Frontal cortex (tissue), 4 donors: ENCODE data around the gene CCT8. TPM values are rescaled to one million over a fixed set of nuclear protein-coding genes. Genes with fewer than 3 reads are reported as not detected.

Source experiments
- DNase-seq, 2 donors: peaks; one replicate each; pipeline ENCODE4 v3.0.0; 2012; ENCODE audit warnings: low spot score in 2 of 2
- FAIRE-seq: peaks from 2 replicates; lab custom pipeline; 2012; peaks lifted over from hg19 to GRCh38; lab: Jason Lieb, UNC
- total RNA-seq: library from RNA; depleted of rRNA; stranded (reverse); fragments of >200 nt; gene quantifications from one replicate; pipeline ENCODE4 v1.2.3, GENCODE V29; 2014
- donor health status: control.
- donor health status: control.
- donor health status: control.

The CCT8 gene, protein sequence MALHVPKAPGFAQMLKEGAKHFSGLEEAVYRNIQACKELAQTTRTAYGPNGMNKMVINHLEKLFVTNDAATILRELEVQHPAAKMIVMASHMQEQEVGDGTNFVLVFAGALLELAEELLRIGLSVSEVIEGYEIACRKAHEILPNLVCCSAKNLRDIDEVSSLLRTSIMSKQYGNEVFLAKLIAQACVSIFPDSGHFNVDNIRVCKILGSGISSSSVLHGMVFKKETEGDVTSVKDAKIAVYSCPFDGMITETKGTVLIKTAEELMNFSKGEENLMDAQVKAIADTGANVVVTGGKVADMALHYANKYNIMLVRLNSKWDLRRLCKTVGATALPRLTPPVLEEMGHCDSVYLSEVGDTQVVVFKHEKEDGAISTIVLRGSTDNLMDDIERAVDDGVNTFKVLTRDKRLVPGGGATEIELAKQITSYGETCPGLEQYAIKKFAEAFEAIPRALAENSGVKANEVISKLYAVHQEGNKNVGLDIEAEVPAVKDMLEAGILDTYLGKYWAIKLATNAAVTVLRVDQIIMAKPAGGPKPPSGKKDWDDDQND
- total RNA-seq = 262 TPM

DNA sequence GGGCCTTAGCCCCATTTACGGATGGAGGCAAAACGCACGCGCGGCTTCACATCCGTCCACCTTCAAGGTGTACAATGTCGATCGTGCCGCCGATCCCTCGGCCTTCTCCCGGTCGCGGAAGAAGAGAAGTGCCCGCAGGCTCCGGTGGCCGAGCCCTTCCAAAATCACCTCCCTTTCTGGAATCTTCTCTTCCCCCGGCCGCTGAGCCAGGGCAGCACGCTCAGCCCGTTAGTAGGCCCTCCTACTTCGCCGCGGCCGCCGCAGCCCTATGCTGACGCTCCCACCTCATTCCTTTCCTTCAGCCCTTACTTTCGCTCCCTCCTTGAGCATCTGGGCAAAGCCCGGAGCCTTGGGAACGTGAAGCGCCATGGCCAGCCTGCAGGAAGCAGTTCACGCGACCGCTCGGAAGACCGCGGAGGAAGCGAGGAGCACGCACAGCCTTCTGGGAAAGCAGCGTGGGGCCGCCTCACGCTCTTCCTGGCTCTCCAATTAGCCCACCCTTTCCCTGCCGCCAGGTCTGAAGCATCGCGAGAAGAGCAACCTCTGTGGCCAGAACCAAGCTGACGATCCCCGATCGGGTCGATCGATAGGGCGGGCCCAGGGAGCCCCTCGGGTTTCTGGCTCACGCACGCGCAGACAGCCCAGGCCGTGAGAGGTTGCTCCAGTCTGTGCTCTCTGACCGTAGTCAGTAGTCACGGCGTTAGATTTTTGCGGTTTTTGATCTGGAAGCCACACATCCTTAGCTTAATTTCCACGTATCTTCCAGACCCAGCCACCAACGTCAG, at the start of gene CCT8:
TSS of gene CCT8 (minus strand) at position 427 of the 785 bp plus-strand sequence. CDS start at position 369, 58 bp downstream.
- FAIRE-seq = no peak
- DNase-seq = peak; percentile 89 to 94

DNA sequence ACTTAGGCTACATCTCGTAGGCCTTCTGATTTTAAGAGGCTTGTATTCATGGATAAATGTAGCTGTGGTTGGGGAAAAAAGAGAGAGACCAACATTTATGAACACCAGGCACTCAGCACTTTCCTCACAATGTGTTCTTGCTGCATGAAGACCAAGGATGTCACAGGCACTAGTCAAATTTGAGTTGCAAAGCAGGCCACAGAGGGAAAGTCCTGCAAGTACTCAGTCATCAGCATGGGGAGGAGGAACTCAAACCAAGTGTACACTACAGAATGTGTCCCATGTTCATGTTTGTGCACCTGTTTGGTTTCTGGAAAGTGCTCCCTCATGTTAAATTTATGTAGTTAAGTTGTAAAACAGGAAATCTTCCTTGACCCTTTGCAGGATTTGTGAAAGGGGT, 48.3 kb upstream of the CCT8 start:
- FAIRE-seq (no peak), DNase-seq (no peak)

DNA sequence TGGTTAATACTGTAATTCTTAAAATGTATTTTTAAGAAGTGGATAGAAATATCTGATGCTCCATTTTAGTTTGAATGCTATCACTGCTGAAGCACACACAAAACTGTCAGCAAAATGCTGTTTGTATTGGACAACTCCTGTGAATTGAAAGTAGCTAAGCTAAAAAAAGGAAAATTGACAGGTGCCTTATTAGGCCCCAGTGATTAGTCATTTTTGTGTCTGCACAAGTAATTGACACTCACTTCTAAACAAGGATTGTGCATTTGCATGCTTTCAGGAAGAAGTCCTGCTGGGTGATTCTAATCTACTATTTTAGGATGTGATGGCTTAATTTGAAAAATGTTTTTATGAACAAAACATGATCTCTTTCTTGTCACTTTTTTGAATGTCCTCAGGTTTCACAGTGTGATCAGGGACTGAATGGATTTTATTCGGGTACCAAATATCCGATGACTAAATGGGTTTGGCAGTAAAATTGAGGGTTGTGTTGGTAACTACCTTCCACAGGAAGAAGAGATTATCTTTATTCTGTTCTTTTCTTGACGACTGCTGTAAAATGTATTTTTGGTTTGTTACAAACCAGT, 44.0 kb upstream of the CCT8 start:
- no peak for FAIRE-seq
- no peak for DNase-seq

DNA sequence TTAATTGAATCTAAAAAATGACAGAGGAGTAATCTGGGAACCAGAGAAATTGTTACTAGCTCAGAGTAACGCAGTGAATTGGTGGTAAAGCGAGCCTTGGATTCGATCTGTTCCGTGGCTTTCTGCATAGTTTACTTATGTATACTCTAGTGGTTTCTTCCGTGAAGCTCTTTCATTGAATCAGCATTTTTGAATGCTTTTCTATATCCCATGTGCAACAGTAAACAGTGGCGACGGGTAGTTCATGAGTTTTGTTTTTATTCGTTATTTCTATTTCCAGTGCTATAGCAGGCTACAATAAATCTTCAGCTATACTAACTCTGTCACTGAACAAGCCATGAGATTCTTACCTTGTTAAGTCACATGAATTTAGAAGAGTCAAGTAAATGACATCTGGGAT, 42.5 kb upstream of the CCT8 start:
- no peak for FAIRE-seq
- DNase-seq = no peak

DNA sequence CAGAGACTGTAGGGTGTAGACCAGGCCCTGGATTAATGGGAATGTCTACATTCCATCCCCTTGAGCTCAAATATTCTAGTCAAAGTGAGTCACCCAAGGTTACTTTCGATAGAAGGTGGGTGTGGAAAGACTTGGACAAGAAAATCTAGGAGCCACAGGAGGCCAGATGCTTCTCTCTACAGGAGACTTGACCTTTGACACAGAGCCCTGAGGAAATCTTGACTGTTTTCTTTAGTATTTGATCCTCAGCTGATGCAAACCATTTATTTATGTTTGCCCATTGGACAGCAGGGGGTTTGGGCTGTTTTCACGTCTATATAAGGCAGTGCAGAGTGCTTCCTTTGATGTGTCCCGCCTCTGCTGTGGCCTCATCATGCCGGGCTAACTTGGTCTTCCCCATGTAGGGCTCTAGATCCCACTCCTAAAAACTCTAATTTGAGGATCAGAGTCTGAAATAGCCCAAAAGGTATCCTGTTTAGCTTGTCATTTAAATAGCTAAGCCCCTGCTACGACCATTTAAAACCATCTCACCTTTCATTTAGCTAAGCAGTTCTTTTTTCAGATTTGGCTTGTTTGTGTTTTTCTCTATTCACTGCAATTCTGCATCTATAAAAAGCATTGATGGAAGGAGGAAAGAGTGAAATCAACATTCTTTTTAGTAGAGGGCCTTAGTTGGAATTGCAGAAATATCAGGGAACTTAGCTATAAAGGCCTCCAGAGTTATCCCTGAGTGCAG, 41.5 kb upstream of the CCT8 start:
- FAIRE-seq (no peak), DNase-seq (no peak)

DNA sequence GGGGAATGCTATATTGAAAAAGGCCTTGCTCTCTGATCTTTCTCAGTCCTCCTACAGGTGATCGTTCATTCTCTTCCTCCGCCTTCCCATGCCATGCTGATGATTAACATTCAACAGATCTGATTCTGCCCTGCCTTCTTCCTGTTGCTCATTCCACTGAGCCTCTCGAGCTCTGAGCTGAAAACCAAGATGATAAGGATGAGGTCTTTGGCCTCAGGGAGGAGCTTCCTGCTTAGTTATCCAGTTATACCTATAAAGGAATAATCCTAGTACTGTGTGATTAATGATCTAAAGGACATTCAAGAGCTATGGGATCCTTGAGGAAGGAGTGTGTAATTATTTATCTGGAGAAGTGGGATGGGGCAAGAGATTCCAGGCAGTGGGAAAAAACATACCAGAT, 31.8 kb upstream of the CCT8 start:
- DNase-seq (no peak), FAIRE-seq (no peak)

DNA sequence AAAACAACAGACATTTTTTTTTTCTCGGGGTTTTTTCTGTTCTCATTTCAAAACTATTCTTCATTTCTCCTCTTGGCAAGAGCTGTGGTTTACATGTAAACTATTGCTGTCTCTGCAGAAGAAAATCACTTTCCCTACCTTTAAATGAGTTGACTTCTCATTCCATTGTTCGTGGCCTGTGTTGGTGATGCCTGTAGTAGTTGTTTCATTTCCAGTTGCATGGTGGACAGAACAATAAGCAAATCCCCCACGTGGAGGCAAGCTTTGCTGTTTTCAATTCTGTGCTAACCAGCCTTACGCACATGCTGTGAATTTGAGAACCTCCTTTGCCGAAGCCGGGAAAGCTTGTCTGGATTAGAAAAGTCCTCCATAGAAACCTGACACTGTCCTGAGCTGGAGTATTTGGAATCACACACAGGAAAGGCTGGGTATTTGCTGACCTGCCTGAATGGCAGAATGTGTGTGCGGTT, 30.8 kb upstream of the CCT8 start:
- DNase-seq = no peak
- no peak for FAIRE-seq

DNA sequence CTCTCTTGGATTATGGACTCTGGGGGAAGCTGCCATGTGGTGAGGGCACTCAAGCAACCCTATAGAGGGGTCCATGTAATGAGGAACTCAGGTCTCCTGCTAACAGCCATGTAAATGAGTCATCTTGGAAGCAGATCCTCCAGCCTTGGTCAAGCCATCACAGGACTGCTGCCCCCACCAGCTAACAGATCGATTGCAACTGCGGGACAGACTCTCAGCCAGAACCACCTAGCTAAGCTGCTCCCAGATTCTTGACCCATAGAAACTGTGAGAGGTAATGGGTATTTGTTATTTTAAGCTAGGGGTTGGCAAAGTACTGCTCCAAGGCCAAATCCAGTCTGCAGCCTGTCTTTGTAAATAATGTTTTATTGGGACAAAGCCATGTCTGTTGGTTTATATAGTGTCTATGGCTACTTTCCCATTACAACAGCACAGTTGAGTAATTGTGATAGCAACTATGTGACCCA, 29.4 kb upstream of the CCT8 start:
- FAIRE-seq = no peak
- DNase-seq = no peak

DNA sequence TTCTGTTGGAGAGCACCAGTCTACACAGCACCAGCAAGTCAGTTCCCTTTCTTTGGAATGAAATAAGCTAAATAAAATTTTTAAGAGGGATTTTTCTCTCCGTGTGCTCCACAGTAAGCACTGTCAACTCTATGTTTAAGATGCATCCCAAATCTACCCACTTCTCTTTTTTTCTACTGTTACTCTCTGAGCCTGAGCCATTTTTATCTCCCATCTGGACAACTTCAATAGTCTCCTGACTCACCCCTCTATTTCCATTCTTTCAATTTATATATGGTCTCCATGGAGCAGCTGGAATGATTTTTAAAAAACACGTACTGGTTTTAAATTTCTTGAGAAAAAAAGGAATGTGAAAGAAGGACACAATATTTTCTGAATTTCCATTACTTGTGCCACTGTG, 24.7 kb upstream of the CCT8 start:
- DNase-seq = peak in 1 of 2 donors; percentile 16
- FAIRE-seq = no peak

DNA sequence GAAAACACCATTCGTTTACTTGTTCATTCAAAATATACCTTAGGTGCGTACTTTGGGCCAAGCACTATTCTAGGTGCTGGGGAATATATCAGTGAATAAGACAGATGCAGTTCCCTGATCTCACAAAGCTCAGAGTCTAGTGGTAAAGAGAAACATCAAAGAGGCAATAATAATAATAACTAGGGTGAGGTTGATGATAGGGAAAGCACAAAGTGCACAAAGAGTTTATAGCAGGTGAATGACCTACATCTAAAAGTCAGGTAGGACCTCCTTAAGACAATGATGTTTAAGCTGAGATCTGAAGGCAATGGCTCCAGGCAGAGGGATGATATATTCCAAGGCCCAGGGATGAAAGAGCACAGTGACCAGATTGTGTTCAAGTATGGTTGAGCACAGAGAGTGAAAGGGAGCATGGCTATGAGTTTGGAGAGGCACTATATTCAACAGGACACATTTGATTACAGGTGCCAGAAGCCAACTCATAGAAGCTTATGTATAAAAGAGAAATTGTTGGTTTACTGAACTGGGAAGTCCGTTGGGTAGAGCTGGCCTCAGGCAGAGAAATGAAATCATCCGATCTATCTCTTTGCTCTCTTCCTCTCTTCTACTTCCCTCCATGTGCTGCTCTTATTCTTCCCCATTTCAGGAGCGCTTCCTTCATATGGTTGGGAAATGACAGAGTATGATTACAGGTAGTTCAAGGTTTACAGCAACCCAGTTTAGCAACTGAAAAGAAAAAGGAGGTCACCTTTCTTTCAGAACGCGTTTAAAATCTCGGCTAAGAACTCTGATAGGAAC, 23.0 kb upstream of the CCT8 start:
- FAIRE-seq (no peak), DNase-seq (no peak)

DNA sequence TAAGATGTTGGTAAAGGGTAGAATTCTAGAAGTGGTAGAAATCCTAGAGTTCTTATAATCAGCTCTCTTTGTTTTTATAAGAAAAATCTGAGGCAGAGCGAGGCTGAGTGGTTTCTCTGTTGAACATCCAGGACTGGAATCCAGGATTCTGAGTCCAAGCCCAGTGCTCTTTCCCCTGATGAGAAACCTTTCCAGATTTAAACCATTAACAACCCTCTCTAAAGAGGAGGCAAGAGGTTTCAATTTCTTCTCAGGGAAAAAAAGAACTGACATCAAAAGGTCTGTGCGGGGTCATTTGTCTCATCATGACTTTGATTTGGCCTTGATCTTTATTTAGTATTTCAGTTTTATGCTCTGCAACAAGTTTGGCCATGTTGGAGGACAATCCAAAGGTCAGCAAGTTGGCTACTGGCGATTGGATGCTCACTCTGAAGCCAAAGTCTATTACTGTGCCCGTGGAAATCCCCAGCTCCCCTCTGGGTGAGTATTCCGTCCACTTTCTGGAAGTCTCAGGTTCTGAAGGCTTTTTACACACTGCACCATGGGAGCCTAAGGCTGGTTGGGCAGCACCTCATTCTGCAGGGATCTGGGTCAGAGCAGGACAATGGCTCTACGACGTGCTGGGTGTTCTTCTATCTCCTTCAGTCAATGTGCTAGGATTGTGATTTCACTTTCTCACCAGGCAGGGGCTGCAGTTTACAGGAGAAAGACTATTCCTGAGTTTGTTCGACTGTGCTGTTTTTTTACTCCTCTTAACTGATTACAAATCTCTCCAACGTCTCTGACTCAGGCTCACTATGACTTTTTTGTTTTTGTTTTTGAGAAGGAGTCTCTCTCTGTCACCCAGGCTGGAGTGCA, 18.9 kb upstream of the CCT8 start:
- DNase-seq (no peak), FAIRE-seq (no peak)

DNA sequence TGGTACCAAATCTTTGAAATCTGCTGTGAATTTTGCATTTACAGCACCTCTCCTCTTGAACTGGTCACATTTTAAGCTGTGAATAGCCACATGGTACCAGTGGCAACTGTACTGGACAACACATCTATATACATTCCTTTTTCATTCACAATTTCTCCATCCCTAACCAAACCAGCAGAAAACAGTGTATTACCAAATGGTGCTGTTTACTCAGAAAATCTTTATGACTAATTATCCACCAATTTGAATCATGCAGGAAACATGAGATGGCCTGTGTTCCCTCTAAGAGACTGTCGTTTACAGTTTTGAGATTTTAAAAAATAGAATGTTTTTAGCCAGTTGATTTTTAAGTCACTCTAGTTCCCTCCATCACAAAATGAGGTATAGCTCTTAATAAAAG, 17.6 kb upstream of the CCT8 start:
- DNase-seq (no peak), FAIRE-seq (no peak)

DNA sequence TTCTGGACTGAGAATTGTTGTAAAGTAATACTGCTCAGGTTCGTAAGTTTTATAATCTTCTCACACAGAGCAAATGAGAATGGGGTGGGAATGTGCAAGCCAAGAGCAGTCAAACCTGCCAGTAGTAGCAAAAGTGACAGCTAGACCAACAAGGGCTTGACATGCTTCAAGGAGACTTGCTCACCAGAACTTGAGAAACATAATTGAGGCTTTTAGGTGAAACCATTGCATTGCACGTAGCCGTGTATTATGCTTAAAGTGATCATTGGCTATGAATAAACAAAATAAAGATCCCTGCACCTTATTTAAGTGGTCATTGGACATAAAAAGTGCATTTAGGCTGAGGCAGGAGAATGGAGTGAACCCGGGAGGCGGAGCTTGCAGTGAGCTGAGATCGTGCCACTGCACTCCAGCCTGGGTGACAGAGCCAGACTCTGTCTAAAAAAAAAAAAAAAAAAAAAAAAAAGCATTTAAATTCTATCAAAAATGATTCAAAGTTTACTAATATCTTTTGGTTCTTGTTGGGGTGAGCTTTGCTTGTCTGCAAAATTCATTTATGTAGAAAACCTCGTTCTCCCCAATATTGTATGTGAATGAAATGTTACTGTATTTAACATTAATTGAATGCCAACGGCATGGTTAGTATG, 11.8 kb upstream of the CCT8 start:
- no peak for FAIRE-seq

DNA sequence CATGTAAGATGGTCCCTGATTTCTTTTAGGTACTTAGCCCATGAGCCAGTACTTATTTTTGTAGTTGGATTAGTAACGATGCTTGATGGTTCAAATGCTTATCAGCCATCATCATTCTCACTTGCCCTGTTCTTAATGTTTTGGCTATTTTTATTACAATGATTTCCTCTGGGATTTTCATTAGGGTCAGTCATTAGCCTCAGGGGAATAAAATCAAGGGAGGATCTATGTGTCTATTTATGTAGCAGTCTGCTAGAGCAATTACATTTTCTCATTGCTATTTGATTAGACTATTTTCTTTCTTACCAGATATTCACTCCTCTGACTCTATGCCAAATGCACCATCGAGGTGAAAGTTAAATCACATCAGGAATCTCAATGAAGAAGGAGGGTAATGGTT, 10.9 kb upstream of the CCT8 start:
- FAIRE-seq = no peak
- no peak for DNase-seq

More for the DNA sequence above, 11.8 kb upstream of the CCT8 start:
- no peak for DNase-seq

DNA sequence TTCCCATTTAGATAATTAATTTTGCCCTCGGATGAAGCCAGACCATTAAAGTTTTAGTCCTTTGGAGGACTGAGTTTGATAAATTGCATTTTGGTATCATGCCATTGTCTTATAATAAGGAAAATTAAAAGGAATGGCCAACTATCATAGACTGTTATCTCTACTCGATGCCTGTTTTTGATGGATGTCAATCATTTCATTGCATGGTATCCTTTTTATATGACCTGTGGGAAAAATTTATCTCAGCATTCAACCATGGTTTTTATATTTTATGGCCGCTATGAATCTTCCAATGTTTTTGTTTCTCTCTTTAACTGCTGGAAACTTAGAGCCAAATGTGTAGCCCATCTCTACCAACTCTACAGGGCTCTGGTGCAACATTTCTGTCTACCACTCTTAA, 9.9 kb upstream of the CCT8 start:
- FAIRE-seq (no peak), DNase-seq (no peak)

DNA sequence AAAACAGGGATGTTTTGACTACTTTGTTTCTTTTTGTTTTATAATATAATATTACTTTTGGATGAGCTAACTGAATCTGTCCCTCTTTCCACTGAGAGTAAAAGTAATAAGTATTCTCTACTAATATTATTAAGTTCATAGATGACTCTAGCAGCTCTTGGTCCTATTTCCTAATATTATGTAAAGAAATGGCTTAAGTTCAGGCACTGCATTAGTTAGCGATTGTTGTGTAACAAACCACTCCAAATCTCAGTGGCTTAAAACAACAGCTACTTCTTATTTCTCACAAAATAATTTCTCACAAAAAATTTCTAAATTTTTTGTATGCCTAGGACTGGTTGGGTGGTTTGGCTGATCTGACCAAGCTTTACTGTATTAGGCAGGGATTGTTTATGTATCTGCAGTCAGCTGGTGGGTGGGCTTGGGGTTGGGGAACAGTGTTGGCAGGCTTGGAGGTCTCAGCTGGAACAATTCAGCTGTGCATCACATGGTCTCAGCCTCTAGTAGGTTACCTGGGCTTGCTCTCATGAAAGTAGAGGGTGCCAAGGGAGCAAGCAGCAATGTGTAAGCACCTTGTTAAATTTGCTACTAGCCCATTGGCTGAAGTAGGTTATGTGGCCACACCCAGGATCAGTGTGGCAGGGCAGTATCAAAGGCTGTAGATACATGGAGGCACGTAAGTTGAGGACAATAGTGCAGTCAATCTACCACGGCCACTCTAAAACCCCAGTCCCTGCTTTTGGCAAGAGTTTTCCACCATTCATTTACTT, 8.8 kb upstream of the CCT8 start:
- FAIRE-seq (no peak), DNase-seq (no peak)

DNA sequence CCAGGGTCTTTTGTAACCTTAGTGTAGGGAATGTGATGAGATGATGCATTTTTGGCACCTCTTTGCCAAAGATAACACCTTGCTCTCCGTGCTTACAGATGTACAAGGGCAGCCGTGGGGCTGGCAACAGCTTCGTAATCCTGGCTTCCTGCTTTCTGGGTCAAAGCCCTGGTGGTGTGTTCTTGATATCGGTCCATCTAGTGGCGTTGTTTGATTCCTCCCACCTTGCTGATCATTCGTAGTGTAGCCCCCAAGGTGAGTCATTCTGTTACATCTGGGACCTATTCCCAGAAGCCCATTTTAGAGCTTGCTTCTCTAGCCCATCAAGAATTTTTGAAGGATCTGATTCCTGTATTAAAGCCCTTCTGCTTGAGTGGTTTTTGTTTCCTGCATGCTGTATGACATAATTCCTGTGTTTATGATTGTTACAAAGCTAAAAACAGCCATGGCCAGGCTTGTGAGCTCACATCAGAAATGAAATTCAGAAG, 7.0 kb upstream of the CCT8 start:
- DNase-seq (no peak), FAIRE-seq (no peak)
